DND-41 (cell line): ENCODE results near the gene ERVK3-1.

Experiments used
- EZH2 ChIP-seq: IDR thresholded peaks from 3 replicates; pipeline ENCODE4 v1.6.1; 2012; ENCODE audit warnings: borderline replicate concordance, low read depth, mild to moderate bottlenecking, moderate library complexity, low read length, inconsistent platforms; ENCODE audit not compliant: severe bottlenecking
- TF ChIP-seq, protein P1 (sequence below): IDR thresholded peaks from 2 replicates; pipeline ENCODE4 v1.5.1; 2012; ENCODE audit warnings: borderline replicate concordance, low read length, moderate library complexity, mild to moderate bottlenecking; ENCODE audit not compliant: poor library complexity, severe bottlenecking; ENCODE audit errors: extremely low read depth

DNA sequence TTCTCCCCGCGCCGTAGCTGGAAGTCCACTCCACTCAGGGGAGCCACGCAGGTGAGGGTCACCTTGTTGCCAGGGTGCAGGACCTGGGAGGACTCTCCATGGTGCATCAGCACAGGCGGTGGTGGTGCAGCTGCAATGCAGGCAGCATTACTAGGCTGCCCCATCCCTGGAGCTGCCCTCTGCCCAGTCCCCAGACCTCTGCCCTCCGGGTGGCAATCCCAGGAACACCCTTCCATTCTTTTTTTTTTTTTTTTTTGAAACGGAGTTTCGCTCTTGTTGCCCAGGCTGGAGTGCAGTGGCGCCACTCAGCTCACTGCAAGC, 46.3 kb downstream of the ERVK3-1 start:
- TF ChIP-seq, protein P1, sequence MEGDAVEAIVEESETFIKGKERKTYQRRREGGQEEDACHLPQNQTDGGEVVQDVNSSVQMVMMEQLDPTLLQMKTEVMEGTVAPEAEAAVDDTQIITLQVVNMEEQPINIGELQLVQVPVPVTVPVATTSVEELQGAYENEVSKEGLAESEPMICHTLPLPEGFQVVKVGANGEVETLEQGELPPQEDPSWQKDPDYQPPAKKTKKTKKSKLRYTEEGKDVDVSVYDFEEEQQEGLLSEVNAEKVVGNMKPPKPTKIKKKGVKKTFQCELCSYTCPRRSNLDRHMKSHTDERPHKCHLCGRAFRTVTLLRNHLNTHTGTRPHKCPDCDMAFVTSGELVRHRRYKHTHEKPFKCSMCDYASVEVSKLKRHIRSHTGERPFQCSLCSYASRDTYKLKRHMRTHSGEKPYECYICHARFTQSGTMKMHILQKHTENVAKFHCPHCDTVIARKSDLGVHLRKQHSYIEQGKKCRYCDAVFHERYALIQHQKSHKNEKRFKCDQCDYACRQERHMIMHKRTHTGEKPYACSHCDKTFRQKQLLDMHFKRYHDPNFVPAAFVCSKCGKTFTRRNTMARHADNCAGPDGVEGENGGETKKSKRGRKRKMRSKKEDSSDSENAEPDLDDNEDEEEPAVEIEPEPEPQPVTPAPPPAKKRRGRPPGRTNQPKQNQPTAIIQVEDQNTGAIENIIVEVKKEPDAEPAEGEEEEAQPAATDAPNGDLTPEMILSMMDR = no peak
- TF ChIP-seq EZH2 = no peak
